ENCODE measurements around the gene MAML1. TPM values are rescaled to one million over a fixed set of nuclear protein-coding genes. Genes with fewer than 3 reads are reported as not detected.
A peak's percentile ranks its signal among the peaks of the same experiment; 100 is the strongest.

MAML1 gene
- total RNA-seq, 4 donors from 2014 or later: 27.0 to 38.1 (median 31.9) TPM

GRCh38 chr5:179768326-179769085 lies 35.9 kb downstream of the MAML1 start:
- no peak overlapping the region for H3K27ac ChIP-seq
- H3K4me3 ChIP-seq: no peak overlapping the region
- WGBS, 2 donors: 89 to 92% methylated on average over 15 to 18 of the region's 18 CpGs
- peaks cover 2 to 34% (median 22%) of the 10 kb centered on the region in 4 donors for H3K4me1 ChIP-seq
- H3K27me3 ChIP-seq: no peaks in the 10 kb centered on the region
- H3K9me3 ChIP-seq: no peaks in the 10 kb centered on the region
- TF ChIP-seq CTCF (IDR thresholded peaks at IDR 0.05) (peak in 1 of 5 experiments; percentile 9), POLR2A (IDR thresholded peaks at IDR 0.05) (no peak)
- peaks cover 4 to 69% (median 33%) of the 10 kb centered on the region in 3 donors for H3K36me3 ChIP-seq
- DNase-seq (ENCODE audit: low spot score in 2 of 2): no peak

GRCh38 chr5:179769271-179769670 lies 36.6 kb downstream of the MAML1 start:
- H3K4me1 ChIP-seq: peaks cover 0 to 26% (median 16%) of the 10 kb centered on the region in 4 donors
- H3K27ac ChIP-seq: no peak overlapping the region
- 77 to 81% methylated on average over 6 of the region's 6 CpGs for WGBS, 2 donors
- peaks cover 4 to 76% (median 38%) of the 10 kb centered on the region in 3 donors for H3K36me3 ChIP-seq
- DNase-seq (ENCODE audit: low spot score in 2 of 2): no peak
- H3K9me3 ChIP-seq: no peaks in the 10 kb centered on the region
- TF ChIP-seq POLR2A (IDR thresholded peaks at IDR 0.05) (no peak), EP300 (IDR thresholded peaks at IDR 0.05) (no peak), CTCF (IDR thresholded peaks at IDR 0.05) (no peak)
- H3K27me3 ChIP-seq: no peaks in the 10 kb centered on the region
- H3K4me3 ChIP-seq: no peak overlapping the region

- no peak overlapping the region for H3K27ac ChIP-seq
- DNase-seq (ENCODE audit: low spot score in 2 of 2): no peak
- peaks cover 4 to 82% (median 41%) of the 10 kb centered on the region in 3 donors for H3K36me3 ChIP-seq
- 92 to 93% methylated on average over 5 of the region's 5 CpGs for WGBS, 2 donors
- no peaks in the 10 kb centered on the region for H3K27me3 ChIP-seq
- no peak for TF ChIP-seq POLR2A (IDR thresholded peaks at IDR 0.05)
- no peak for TF ChIP-seq CTCF (IDR thresholded peaks at IDR 0.05)
- no peak for TF ChIP-seq EP300 (IDR thresholded peaks at IDR 0.05)
- H3K9me3 ChIP-seq: no peaks in the 10 kb centered on the region
- peaks cover 0 to 21% (median 14%) of the 10 kb centered on the region in 4 donors for H3K4me1 ChIP-seq
- no peak overlapping the region for H3K4me3 ChIP-seq
Measured at GRCh38 chr5:179769796-179770195, 37.2 kb downstream of the MAML1 start.

GRCh38 chr5:179771311-179771895 lies 38.8 kb downstream of the MAML1 start:
- Histone ChIP-seq H3K27ac (no peak overlapping the region), H3K27me3 (no peaks in the 10 kb centered on the region), H3K4me1 (peaks cover 0 to 5% (median 2%) of the 10 kb centered on the region in 4 donors), H3K9me3 (no peaks in the 10 kb centered on the region), H3K4me3 (no peak overlapping the region), H3K36me3 (peaks cover 0 to 89% (median 51%) of the 10 kb centered on the region in 3 donors)
- no peak for DNase-seq (ENCODE audit: low spot score in 2 of 2)
- no peak for TF ChIP-seq POLR2A (IDR thresholded peaks at IDR 0.05)
- WGBS, 2 donors: 92 to 93% methylated on average over 4 of the region's 4 CpGs

GRCh38 chr5:179772351-179772750 lies 39.7 kb downstream of the MAML1 start:
- Histone ChIP-seq H3K27me3 (no peaks in the 10 kb centered on the region), H3K4me3 (no peak overlapping the region), H3K9me3 (no peaks in the 10 kb centered on the region), H3K4me1 (no peaks in the 10 kb centered on the region), H3K36me3 (peaks cover 0 to 90% (median 51%) of the 10 kb centered on the region in 3 donors), H3K27ac (no peak overlapping the region)
- no peak for TF ChIP-seq POLR2A (IDR thresholded peaks at IDR 0.05)
- no peak for TF ChIP-seq CTCF (IDR thresholded peaks at IDR 0.05)
- TF ChIP-seq EP300 (IDR thresholded peaks at IDR 0.05): no peak
- DNase-seq (ENCODE audit: low spot score in 2 of 2): no peak
- WGBS, 2 donors: 86 to 97% methylated on average over 6 of the region's 6 CpGs
